GM19324 (cell line): ENCODE data around the gene ZNF367.

Source experiments
- ATAC-seq: cut with Tn5 transposase; IDR thresholded peaks from one replicate; pipeline ENCODE4 v1.9.1; 2021; ENCODE audit warnings: mild to moderate bottlenecking, moderate library complexity; ENCODE audit not compliant: unreplicated experiment, low FRiP score

Gene ZNF367

DNA sequence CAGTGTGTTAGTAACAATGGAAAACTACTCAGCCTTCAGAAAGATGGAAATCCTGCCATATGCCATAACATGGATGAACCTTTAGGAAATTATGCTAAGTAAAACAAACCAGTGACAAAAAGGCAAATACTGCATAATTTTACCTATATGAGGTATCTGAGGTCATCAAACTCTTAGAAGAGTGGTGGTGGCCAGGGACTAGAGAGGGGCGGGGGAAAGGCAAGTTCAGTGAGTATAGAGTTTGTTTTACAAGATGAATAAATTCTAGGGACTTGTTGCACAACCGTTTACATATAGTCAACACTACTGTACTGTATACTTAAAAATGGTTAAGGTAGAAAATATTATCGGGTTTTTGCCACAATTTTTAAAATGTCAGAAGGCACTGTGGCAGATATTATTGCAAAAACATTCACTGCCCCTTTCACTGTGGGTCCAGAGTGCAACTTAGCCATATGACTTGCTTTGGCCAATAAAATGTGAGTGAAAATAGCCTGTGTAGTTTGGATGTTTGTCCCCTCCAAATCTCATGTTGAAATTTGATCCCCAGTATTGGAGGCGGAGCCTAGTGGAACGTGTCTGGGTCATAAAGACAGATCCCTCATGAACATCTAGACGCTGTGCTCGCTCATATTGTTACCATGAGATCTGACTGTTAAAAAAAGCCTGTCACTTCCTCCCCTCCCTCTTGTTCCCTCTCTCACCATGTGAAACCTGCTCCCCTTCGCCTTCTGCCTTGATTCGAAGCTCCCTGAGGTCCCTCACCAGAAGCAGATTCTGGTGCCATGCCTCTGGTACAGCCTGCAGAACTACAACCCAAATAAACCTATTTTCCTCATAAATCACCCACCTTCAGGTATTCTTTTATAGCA is 9.5 kb downstream of the ZNF367 start:
- no peak for ATAC-seq

DNA sequence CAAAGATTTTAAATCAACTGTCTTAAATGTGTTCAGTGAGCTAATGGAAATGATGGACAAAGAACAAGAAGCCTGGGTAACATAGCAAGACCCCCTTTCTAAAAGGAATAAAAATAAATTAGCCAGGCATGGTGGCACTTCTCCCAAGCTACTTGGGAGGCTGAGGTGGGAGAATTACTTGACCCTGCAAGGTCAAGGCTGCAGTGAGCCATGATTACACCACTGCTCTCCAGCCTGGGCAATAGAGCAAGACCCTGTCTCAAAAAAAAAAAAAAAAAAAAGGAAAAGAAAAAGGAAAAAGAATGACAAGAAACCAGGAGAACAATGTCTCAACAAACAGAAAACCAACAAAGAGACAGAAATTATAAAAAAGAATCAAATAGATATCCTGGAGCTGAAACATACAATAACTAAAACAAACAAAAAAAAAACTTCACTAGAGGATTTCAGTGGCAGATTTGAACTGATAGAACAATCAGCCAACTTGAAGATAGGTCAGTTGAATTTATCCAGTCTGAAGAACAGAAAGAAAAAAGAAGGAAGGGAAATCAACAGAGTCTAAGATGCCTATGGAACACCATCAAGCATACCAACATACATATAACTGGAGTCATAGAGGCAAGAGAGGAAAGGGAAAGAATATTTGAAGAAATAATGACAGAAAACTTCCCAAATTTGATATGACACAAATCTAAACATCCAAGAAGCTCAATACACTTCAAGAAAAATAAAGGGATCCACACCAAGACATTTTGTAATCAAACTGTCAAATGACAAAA is 17.8 kb downstream of the ZNF367 start:
- no peak for ATAC-seq

DNA sequence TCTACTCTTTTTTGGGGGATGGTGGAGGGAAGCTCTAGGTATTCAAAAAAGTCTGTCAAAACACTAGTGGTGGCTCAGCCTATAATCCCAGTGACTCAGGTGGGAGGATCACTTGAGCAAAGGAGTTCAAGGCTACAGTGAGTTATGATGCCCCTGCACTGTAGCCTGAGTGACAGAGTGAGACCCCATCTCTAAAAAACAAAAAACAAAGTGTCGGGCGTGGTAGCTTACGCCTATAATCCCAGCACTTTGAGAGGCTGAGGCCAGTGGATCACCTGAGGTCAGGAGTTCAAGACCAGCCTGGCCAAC is 18.9 kb downstream of the ZNF367 start:
- peak; percentile 44 for ATAC-seq

DNA sequence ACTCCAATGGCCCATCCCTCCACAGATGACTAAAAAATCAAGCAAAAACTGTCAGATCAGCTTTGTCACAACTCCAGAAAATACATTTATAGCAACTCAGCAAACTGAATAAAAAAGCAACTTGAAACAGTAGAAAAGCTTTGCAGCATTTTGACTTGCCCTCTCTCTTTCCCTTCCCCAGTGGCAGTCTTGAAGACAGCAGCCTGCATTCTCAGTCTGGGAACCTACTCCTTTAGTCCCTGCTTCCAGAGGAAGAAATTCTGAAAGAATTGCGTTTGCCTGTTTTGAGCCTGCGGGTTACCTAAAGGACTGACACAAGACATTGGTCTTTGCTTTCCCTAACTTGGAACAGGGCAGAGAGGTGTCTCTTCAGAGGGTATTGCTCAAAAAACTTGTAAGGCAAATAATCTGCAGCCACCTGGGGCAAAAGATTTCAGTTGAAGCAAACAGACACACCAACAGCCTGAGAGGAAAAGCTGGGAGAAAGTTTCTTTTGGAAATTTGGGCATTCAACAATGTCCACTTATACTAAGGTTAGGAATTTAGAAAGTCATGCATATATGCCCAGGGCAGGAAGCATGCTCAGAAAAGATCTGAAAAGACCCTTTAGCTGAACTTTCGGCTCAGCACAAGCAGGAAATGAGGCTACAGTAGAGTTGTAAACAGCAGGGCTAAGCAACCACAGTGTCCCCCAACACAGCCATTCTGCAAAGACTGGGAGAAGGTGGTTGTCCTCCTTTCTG is 19.4 kb downstream of the ZNF367 start:
- peak; percentile 66 for ATAC-seq

DNA sequence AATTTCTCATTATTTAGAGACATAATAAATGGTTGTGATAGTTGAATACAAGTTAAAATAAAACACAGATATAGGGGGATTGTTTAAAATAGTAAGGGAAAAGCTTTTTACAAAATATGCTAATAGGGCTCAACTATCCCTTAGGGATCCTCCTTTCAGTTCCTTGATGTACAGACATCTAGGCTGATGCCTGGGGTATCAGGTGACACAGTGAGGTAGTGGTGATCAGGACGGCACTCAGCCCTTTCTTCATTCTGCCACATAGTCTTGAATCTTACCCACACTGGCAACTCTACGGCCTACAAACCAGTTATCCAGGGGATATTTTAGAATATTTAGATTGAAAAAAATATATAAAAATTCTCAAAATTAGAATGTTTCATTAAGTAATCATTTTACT is 22.2 kb downstream of the ZNF367 start:
- no peak for ATAC-seq

DNA sequence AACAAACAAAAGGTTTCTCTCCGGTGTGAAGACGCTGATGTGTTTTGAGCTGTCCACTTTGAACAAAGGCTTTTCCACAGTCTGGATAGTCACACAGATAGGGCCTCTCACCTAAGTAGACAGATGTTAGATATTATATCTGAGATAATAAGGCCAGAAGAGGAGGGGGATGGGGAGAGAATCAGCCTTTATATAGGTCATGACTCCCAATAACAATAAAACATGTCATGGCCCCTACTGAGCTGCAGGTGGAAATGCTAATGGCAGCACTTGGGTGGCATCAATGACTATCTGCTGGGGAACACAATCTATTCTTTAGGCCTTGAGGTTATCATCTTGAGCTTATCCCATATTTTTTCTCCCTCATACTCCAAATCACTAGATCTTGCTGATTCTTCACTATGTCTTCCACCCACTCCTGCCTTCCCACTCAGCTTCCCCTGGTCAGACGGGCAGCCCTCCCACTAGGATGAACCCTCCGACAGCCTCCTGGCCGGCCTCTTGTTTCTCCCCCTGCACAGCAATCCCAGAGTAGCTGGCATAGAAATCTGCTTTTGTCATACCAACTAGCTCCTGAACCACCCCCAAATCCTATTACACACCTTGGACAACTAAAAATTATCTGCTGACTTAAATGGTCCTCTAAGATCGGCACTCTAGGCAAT is 23.2 kb downstream of the ZNF367 start:
- no peak for ATAC-seq

GRCh38 chr9:96392263-96392662 is 25.9 kb downstream of the ZNF367 start:
- ATAC-seq = no peak

GRCh38 chr9:96391021-96391765 is 27.0 kb downstream of the ZNF367 start:
- ATAC-seq = no peak

GRCh38 chr9:96388144-96388543 is 30.0 kb downstream of the ZNF367 start:
- no peak for ATAC-seq

DNA sequence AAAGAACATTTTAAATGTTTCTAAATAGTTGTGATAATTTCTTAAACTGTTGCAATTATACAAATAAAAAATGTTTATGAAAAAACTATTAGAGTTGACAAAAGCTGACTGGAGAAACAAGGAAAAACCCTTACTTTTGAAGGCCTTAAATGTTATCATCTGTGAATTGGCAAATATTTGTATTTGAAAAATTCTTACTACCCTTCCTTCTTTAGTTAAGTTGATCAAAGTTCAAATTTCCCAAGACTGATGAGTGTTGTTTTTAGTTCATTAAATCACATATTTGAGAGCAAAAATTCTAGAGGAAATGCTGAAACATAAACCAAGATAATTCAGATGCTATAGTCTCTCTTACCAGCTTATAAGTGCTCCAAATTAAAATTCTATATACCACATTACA is 32.0 kb downstream of the ZNF367 start:
- no peak for ATAC-seq

DNA sequence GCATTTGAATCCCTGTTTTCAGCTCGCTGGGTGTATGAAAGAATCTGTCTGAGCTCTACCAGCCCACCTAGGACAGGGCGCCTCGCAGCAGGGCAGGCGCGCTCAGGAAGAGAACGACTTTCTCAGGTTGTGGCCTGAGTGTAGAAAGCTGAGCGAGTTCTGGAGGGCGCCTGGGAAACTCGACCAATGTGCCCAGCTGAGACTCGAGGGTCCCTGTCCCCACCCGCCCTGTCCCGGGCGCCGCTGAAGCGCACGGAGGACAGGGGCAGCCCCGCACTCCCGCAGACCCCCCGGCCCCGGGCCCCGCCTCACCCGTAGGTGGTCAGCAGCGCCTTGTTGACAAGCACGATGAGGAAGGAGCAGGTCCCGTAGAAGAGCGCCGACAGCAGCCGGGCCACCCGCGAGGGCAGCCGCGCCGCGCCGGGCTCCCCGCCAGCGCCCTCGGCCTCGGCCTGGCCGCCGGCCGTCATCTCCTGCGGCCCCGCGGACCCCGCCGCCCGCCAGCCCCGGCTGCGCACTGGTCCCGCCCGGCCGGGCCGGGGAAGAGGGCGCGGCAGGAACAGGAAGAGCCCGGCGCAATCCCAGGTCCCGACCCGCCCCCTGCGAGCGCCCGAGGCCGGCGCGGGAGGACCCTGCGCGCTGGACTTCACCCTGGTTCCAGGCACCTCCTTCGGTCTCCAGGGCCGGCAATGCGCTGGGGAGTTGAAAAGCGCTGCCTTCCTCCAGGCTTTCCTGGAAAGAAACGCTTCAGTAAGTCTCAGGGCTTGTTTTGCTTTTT is 34.8 kb downstream of the ZNF367 start, which contains the start of gene SLC35D2:
Gene SLC35D2, minus strand, starts transcription at position 547 of the 778 bp plus-strand sequence. Its CDS starts 77 bp downstream, at position 470.
- no peak for ATAC-seq

GRCh38 chr9:96382839-96383164 is 35.4 kb downstream of the ZNF367 start:
- no peak for ATAC-seq

GRCh38 chr9:96382175-96382574 is 36.0 kb downstream of the ZNF367 start:
- no peak for ATAC-seq

- ATAC-seq = no peak
These were observed 36.5 kb downstream of the ZNF367 start for GRCh38 chr9:96381696-96382095.

DNA sequence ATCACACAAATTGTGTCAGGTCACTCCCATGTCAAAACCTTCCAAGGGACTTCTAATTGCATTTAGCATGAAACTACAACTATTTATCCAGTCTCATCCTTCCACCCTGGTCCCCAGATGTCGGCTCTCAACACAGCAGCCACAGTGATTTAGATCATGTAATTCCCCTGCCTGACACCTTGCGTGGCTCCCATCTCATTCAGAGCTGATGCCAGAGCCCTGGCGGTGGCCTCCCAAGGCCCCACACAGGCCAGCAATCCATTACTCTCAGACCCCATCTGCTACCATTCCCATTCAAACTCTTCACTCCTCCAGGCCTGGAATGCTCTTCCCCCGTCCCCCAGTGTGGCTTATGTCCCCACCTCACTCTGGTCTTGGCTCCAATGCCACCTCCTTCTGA is 37.0 kb downstream of the ZNF367 start:
- ATAC-seq = no peak

DNA sequence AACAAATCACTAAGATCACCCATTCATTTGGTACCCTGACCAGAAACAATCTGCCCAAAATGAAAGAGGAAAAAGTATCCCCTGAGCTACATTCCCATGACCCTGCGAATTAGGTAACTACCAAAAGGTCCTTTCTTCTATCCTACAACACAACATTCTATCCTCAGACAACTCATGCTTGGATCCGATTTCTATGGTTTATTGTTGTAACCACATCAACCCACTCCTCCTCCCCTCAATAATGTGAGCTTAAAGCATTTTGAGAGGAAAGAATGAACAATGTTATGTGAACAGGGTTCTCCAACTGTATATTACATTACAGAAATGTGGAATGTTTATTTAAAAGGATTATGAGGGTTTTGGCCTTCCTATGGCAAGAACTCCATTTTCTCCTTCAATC is 38.7 kb downstream of the ZNF367 start:
- no peak for ATAC-seq

DNA sequence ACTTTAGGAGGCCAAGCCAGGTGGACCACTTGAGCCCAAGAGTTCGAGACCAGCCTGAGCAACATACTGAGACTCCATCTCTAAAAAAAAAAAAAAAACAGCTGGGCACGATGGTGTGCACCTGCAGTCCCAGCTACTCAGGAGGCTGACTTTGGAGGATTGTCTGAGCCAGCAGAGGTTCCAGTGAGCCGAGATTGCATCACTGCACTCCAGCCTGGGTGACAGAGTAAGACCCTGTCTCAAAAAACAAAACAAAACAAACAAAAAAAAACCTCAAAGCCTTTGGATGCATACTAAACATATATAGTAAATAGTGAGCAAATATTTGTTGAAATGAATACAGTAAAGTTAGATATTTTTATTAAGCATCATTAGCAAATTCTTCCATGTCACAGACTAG is 40.0 kb downstream of the ZNF367 start:
- ATAC-seq = no peak

GRCh38 chr9:96376891-96377874 is 41.0 kb downstream of the ZNF367 start:
- no peak for ATAC-seq
